Measurements from ENCODE around the gene TGFBR3.

DNA sequence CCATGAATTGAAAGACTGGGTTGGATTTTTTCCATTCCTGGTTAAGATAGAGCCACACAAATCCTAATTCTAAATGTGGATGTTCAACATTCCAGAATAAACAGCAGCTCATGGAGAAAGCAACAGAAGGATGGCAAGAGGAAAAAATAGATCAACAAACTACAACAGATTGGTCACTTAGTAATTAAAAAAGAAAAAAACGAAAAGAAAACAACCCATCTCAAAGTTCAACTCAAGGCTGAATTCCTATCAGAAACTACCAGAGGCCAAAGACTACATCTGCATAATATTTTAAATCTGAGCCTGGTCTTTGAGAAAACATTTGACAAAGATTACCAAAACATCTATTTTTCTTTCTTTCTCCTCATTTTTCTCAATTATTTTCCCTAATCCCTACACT, 69.9 kb downstream of the TGFBR3 start:
- TF ChIP-seq TAF1 (IDR thresholded peaks at IDR 0.05; ENCODE audit: borderline replicate concordance, low read depth, low read length) (no peak), POLR2AphosphoS5 (IDR thresholded peaks at IDR 0.05; ENCODE audit: low read depth, low read length) (no peak)
